ENCODE data around the gene CNKSR3. TPM values are rescaled to one million over a fixed set of nuclear protein-coding genes. Genes with fewer than 3 reads are reported as not detected.

Gene CNKSR3
- total RNA-seq, 2 experiments from 2014 or later, result not detected

DNA sequence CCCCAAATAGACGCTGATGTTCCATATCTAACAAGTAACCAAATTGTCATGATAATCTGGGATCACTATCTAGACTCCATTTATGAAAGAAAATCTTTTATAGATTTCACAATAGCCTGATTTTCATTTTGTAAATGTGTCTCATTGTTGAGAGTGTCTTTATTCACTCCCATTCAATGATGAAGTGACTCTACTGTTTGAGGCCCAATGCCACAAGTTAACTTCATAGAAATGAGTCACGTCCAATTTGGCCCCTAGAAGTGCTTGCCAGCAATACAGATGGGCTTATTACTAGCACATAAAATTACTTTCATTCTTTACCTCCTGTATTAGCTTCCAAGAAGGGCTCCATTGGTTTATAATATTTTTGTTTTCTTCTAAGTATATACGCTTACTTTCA is 160.2 kb downstream of the CNKSR3 start:
- ChIA-PET CTCF (no interaction called here), POLR2A (no interaction called here)
- Mint-ChIP-seq H3K9me3 (peaks cover 10% of the 10 kb centered on the region), H3K27ac (no peak overlapping the region), H3K27me3 (peaks cover 30% of the 10 kb centered on the region), H3K4me3 (no peak overlapping the region), H3K36me3 (ENCODE audit: low read depth) (no peaks in the 10 kb centered on the region), H3K4me1 (peaks cover 16% of the 10 kb centered on the region)
- DNase-seq, result no peak

DNA sequence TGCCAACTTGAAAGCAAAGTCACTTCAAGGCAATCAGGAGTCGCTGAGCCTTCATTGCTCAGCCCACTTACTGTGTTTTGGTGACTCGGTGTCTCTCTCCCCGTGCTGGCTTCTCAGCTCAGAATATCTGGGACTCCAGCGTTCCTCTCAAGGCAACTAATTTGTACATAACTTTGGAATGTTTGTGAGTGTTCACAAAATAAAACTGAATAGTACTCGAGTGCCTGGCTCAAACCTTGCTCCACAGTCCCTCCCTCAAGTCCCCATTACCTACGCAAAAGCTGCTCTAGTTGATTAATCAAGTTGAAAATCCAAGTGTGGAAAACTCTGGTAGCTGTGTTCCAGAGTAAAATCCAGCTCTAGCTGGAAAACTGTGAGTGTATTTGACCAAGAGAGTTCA is 162.5 kb downstream of the CNKSR3 start:
- CTCF ChIA-PET, result no interaction called here

DNA sequence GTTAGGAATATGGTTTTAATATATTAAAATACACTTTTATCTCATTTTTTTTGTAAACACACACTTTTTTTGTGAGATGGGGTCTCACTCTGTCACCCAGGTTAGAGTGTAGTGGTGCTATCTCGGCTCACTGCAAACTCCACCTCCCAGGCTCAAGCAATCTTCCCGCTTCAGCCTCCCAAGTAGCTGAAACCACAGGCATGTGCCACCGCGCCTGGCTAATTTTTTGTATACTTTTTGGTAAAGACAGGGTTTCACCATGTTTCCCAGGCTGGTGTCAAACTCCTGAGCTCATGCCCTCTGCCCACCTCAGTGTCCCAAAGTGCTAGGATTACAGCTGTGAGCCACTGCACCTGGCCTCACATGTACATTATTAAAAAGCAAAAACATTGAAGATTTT is 164.7 kb downstream of the CNKSR3 start:
- Mint-ChIP-seq H3K4me1 (no peaks in the 10 kb centered on the region), H3K36me3 (ENCODE audit: low read depth) (no peaks in the 10 kb centered on the region), H3K27ac (no peak overlapping the region), H3K27me3 (peaks cover 15% of the 10 kb centered on the region), H3K4me3 (no peak overlapping the region), H3K9me3 (peaks cover 10% of the 10 kb centered on the region)
- ChIA-PET CTCF (no interaction called here), POLR2A (no interaction called here)
- no peak for DNase-seq

More for the DNA sequence above, 162.5 kb downstream of the CNKSR3 start:
- POLR2A ChIA-PET, result no interaction called here
- Mint-ChIP-seq H3K27ac (no peak overlapping the region), H3K4me1 (peaks cover 2% of the 10 kb centered on the region), H3K27me3 (peaks cover 19% of the 10 kb centered on the region), H3K9me3 (peaks cover 10% of the 10 kb centered on the region), H3K4me3 (no peak overlapping the region), H3K36me3 (ENCODE audit: low read depth) (no peaks in the 10 kb centered on the region)
- DNase-seq, result no peak

DNA sequence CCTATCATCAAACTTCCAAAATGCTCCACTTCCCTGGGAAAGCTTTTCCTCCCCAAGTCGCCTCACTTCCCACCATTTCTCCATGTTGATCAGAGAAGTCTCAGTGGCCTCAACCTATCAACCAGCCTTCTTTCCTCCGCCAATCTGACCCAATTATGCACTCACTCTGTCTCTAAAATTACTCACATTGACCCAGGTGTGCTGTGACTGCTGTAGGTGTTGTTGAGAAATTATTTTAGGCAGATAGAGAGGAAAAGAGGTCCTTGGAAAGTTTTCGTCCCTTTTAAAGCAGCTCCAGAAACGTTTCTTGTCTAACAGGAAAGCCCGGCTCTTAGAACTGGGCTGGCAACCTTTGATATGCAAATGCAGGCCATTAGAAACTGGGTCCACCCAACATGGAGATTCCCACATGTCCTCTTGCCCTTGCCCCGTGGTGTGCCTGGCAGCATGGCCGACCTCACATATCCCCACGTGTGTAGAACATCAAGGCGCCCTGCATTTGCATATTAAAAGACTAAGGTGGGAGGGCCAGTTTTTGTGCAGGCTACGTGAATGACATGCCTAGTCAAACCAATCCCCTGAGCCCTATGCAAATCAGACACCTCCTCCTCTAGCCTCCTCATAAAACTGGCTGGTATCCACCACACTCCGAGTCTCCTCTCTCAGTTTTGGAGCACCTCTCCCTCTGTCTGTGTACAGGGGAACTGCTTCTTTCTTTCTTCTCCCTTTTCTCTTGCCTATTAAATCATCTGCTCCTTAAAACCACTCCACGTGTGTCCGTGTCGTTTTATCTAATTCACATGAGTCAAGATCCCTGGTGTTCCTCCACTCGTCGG is 166.8 kb downstream of the CNKSR3 start:
- H3K36me3 Mint-ChIP-seq (ENCODE audit: low read depth), result no peaks in the 10 kb centered on the region
- POLR2A ChIA-PET, result no interaction called here
- peaks cover 14% of the 10 kb centered on the region for H3K27me3 Mint-ChIP-seq
- H3K4me3 Mint-ChIP-seq, result no peak overlapping the region
- no peaks in the 10 kb centered on the region for H3K4me1 Mint-ChIP-seq
- DNase-seq, result no peak
- H3K27ac Mint-ChIP-seq, result no peak overlapping the region
- H3K9me3 Mint-ChIP-seq, result peaks cover 10% of the 10 kb centered on the region
- CTCF ChIA-PET, result no interaction called here

DNA sequence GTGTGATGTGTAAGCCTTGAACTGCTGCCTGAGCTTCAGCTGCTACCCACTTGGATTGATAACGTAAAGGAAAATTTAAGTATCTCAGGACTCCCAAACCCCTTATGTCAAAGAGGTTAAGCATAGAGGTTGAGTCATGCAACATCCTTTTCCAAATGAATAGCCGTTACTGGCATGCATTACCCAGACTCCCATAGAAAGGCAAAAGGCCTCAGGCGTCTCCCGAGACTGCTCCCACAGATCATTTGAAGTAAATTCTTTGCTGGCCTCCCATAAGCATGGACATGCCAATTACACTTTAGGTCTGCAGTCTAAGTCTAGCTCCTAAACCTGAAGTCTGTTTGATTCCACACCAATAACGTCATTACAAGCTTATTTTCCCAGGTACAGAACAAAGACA is 168.6 kb downstream of the CNKSR3 start:
- peaks cover 9% of the 10 kb centered on the region for H3K27me3 Mint-ChIP-seq
- no peak overlapping the region for H3K4me3 Mint-ChIP-seq
- ChIA-PET POLR2A (no interaction called here), CTCF (no interaction called here)
- DNase-seq, result no peak
- peaks cover 9% of the 10 kb centered on the region for H3K9me3 Mint-ChIP-seq
- no peak overlapping the region for H3K27ac Mint-ChIP-seq
- no peaks in the 10 kb centered on the region for H3K36me3 Mint-ChIP-seq (ENCODE audit: low read depth)
- no peaks in the 10 kb centered on the region for H3K4me1 Mint-ChIP-seq

DNA sequence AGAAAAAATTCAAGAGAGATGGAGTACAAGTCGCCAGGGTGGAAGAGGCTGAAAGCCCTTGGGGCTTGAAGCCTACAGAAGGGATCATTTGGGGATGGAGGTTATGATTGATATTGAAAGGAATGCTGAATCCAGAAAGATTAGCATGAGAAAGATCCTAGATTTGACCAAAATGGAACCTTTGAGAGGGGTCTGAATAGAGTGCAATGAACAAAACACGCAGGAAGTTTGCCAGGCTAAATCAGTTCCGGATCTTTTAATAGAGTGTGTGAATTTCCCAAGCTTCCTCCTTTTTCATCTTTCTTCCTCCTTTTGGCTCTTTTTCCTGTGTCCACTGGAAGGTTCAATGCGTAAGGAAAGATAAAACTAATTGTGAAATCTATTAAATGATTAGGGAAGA is 169.1 kb downstream of the CNKSR3 start:
- H3K4me3 Mint-ChIP-seq, result no peak overlapping the region
- no peak for DNase-seq
- CTCF ChIA-PET, result no interaction called here
- H3K9me3 Mint-ChIP-seq, result peaks cover 4% of the 10 kb centered on the region
- no peak overlapping the region for H3K27ac Mint-ChIP-seq
- no peaks in the 10 kb centered on the region for H3K36me3 Mint-ChIP-seq (ENCODE audit: low read depth)
- H3K27me3 Mint-ChIP-seq, result peaks cover 7% of the 10 kb centered on the region
- H3K4me1 Mint-ChIP-seq, result no peaks in the 10 kb centered on the region
- POLR2A ChIA-PET, result no interaction called here

Other genes starting within 250 kb of the CNKSR3 start
- 10 to 100 TPM; 13.8 to 20.3 TPM for gene IPCEF1, start 153.9 kb downstream of the CNKSR3 start, total RNA-seq
- 10 to 100 TPM; 38.3 to 39.7 TPM for gene SCAF8, start 222.7 kb upstream of the CNKSR3 start, total RNA-seq

Data from activated CD4-positive, alpha-beta memory T cell treated with anti-CD3 and anti-CD28 coated beads, Interleukin-2, amount 10 ng/mL, durations not matched to agents 7 days and 5 days (primary cell).